Panc1 (cell line): Measurements from ENCODE around the gene ADAMTS6. TPM values are rescaled to one million over a fixed set of nuclear protein-coding genes. Genes with fewer than 3 reads are reported as not detected.

Experiments
- ATAC-seq: fragments of 200-7000 bp; cut with Tn5 transposase; 2 replicates; pipeline ENCODE4 v1.9.1; 2020; ENCODE audit warnings: mild to moderate bottlenecking, moderate library complexity
- BruUV-seq: library from RNA; stranded (reverse); fragments of 400-500 nt; replicated peaks from 2 replicates; lab custom pipeline; 2021; lab: Mats Ljungman, UMichigan
- CTCF ChIA-PET: fragments of 300-600 bp; sonication (Branson Sonifier 250); formaldehyde crosslinking; loops from one replicate; lab custom pipeline; 2022; ENCODE audit warnings: antibody characterized with exemption; lab: Charles Lee
- POLR2A ChIA-PET: fragments of 300-600 bp; sonication (Branson Sonifier 250); formaldehyde crosslinking; loops from one replicate; lab custom pipeline; 2022; ENCODE audit warnings: antibody characterized with exemption; lab: Charles Lee
- DNase-seq: peaks from one replicate; pipeline ENCODE4 v3.0.0-alpha.2; 2010; ENCODE audit warnings: low read depth, low spot score
- H3K27ac ChIP-seq: 2 replicates; pipeline ENCODE4 v1.5.1; 2011; ENCODE audit warnings: mild to moderate bottlenecking, low read length, inconsistent platforms
- H3K27me3 ChIP-seq: fragments of 200-500 bp; sonication (Bioruptor generic); 2 replicates; pipeline ENCODE4 v1.6.0; 2014; ENCODE audit warnings: low read length, inconsistent platforms; ENCODE audit not compliant: control insufficient read depth, insufficient read depth
- H3K36me3 ChIP-seq: fragments of 200-500 bp; sonication (Bioruptor generic); 2 replicates; pipeline ENCODE4 v1.5.1; 2014; ENCODE audit warnings: inconsistent platforms, mild to moderate bottlenecking, low read length, moderate library complexity; ENCODE audit not compliant: control insufficient read depth, insufficient read depth
- H3K4me1 ChIP-seq: 2 replicates; pipeline ENCODE4 v1.5.1; 2011; ENCODE audit warnings: inconsistent platforms, mild to moderate bottlenecking, low read length, moderate library complexity; ENCODE audit not compliant: control insufficient read depth, insufficient read depth
- H3K4me3 ChIP-seq, 2 experiments: 2 replicates each; pipeline ENCODE4 v1.5.1; 2011 to 2012; ENCODE audit warnings: low read depth in 2 of 2, low read length in 2 of 2, mild to moderate bottlenecking in 2 of 2, inconsistent platforms in 1 of 2, moderate library complexity in 1 of 2
- H3K9me3 ChIP-seq: fragments of 200-500 bp; sonication (Bioruptor generic); 2 replicates; pipeline ENCODE4 v1.5.1; 2014; ENCODE audit warnings: low read depth, mild to moderate bottlenecking, inconsistent platforms, low read length, moderate library complexity; ENCODE audit not compliant: control insufficient read depth, insufficient read depth
- POLR2AphosphoS5 ChIP-seq: IDR thresholded peaks from 2 replicates; pipeline ENCODE4 v1.6.1; 2012; ENCODE audit warnings: mild to moderate bottlenecking, low read depth, low read length, moderate library complexity
- REST ChIP-seq, 2 experiments: IDR thresholded peaks; 2 replicates each; pipeline ENCODE4 v1.6.1; 2011 to 2012; ENCODE audit warnings: low read depth in 2 of 2, control low read depth in 1 of 2, low read length in 1 of 2, mild to moderate bottlenecking in 1 of 2, moderate library complexity in 1 of 2; ENCODE audit not compliant: insufficient read depth in 1 of 2
- SIN3A ChIP-seq: IDR thresholded peaks from 2 replicates; pipeline ENCODE4 v1.6.1; 2012; ENCODE audit warnings: low read depth, mild to moderate bottlenecking, low read length, moderate library complexity, borderline replicate concordance; ENCODE audit not compliant: insufficient read depth
- TCF7L2 ChIP-seq: IDR thresholded peaks from 2 replicates; pipeline ENCODE4 v1.6.1; 2011; ENCODE audit warnings: mild to moderate bottlenecking, low read depth, low read length, inconsistent platforms
- in situ Hi-C: cut with HindIII; loops from 2 replicates; pipeline ENCODE4 v1.10.0; 2016; ENCODE audit warnings: low sequenced_read_pairs, low pct_unique_long_range_greater_than_20kb
- intact Hi-C: fragments of 100-400 bp; cut with micrococcal nuclease; formaldehyde crosslinking; loops from one replicate; pipeline ENCODE4 v1.10.0; 2022; ENCODE audit not compliant: unreplicated experiment
- total RNA-seq: library from RNA; stranded (reverse); gene quantifications from one replicate; pipeline ENCODE4 v1.2.1, GENCODE V29; 2021; ENCODE audit not compliant: unreplicated experiment
- TF ChIP-seq, protein P1 (sequence below): fragments of 450-650 bp; IDR thresholded peaks from 2 replicates; pipeline ENCODE4 v1.5.1; 2017; ENCODE audit warnings: mild to moderate bottlenecking

The ADAMTS6 gene
- total RNA-seq, 1 experiment from 2014 or later, result 0.64 TPM

DNA sequence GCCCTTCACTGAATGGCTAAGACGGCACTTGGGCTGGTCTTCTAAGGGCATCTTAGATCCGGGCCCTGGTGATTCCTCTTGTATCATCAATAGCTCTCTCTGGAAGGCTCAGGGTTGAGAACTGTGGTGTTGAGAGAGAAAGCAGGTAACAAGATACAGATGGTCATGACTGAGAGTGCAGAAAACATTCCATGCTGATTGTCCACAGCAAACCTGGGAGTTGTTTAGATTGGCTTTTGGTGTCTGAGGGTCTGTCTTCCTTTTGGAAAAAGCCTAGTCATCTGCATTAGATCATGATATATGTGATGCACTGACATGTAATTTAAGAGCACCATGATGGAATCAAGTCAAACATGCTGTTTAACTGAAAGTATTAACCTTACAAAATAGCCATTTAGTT lies 331.9 kb downstream of the ADAMTS6 start:
- ATAC-seq, result no peak
- H3K4me1 ChIP-seq, result no peaks in the 10 kb centered on the region
- ChIA-PET POLR2A (no interaction called here), CTCF (no interaction called here)
- H3K27me3 ChIP-seq, result no peaks in the 10 kb centered on the region
- DNase-seq, result no peak
- H3K36me3 ChIP-seq, result no peaks in the 10 kb centered on the region
- TF ChIP-seq, protein P1, sequence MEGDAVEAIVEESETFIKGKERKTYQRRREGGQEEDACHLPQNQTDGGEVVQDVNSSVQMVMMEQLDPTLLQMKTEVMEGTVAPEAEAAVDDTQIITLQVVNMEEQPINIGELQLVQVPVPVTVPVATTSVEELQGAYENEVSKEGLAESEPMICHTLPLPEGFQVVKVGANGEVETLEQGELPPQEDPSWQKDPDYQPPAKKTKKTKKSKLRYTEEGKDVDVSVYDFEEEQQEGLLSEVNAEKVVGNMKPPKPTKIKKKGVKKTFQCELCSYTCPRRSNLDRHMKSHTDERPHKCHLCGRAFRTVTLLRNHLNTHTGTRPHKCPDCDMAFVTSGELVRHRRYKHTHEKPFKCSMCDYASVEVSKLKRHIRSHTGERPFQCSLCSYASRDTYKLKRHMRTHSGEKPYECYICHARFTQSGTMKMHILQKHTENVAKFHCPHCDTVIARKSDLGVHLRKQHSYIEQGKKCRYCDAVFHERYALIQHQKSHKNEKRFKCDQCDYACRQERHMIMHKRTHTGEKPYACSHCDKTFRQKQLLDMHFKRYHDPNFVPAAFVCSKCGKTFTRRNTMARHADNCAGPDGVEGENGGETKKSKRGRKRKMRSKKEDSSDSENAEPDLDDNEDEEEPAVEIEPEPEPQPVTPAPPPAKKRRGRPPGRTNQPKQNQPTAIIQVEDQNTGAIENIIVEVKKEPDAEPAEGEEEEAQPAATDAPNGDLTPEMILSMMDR, result no peak
- TF ChIP-seq POLR2AphosphoS5 (no peak), SIN3A (no peak), TCF7L2 (no peak), REST (IDR thresholded peaks at IDR 0.05; ENCODE audit: insufficient read depth in 1 of 2, low read depth in 2 of 2, low read length in 1 of 2) (no peak)
- H3K27ac ChIP-seq, result no peak overlapping the region
- no peak overlapping the region for H3K4me3 ChIP-seq
- no peaks in the 10 kb centered on the region for H3K9me3 ChIP-seq
- in situ Hi-C loops, result no loop called here
- intact Hi-C loops, result no loop called here
- BruUV-seq, result no TSS peak

GRCh38 chr5:65144136-65144871 lies 337.4 kb downstream of the ADAMTS6 start:
- no peak for DNase-seq
- Histone ChIP-seq H3K36me3 (no peaks in the 10 kb centered on the region), H3K9me3 (no peaks in the 10 kb centered on the region), H3K4me3 (no peak overlapping the region), H3K27ac (no peak overlapping the region), H3K27me3 (no peaks in the 10 kb centered on the region), H3K4me1 (no peaks in the 10 kb centered on the region)
- intact Hi-C loops, result no loop called here
- POLR2A ChIA-PET, result no interaction called here
- in situ Hi-C loops, result no loop called here
- CTCF ChIA-PET, result no interaction called here
- TF ChIP-seq, protein P1, result no peak
- TF ChIP-seq TCF7L2 (no peak), REST (IDR thresholded peaks at IDR 0.05; ENCODE audit: insufficient read depth in 1 of 2, low read depth in 2 of 2, low read length in 1 of 2) (no peak), SIN3A (no peak), POLR2AphosphoS5 (no peak)
- BruUV-seq, result no TSS peak
- ATAC-seq, result no peak
